ENCODE measurements around the gene SLC29A3.

The SLC29A3 gene

GRCh38 chr10:71370031-71370430, 51.0 kb downstream of the SLC29A3 start:
- no peak for DNase-seq (ENCODE audit: low spot score)

DNA sequence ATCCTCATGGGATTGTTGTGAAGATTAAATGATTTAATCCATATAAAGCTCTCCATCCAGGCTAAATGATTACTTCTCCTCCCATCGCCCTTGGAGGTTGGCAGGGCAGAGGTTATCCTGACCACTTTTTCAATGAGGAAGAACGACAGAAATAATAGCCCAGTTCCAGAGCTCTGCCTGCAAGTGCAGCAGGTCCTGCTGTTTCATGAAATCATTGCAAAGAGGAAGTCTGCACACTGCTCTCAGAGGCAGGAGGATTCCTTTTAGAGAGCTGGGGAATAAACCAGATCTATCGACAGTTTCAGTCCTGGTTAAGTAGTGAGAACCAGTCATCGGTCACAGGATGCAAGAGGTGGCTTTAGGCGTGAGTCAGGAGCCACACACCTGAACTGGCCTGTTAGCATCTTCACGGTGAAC, 52.7 kb downstream of the SLC29A3 start:
- DNase-seq (ENCODE audit: low spot score): no peak

GRCh38 chr10:71372882-71373495, 53.9 kb downstream of the SLC29A3 start:
- DNase-seq (ENCODE audit: low spot score): no peak

GRCh38 chr10:71374481-71375233, 55.6 kb downstream of the SLC29A3 start:
- DNase-seq (ENCODE audit: low spot score): no peak

- DNase-seq (ENCODE audit: low spot score): no peak
Measured at GRCh38 chr10:71375952-71376351, 56.9 kb downstream of the SLC29A3 start.

- no peak for DNase-seq (ENCODE audit: low spot score)
Measured at GRCh38 chr10:71378336-71379117, 59.5 kb downstream of the SLC29A3 start.

- no peak for DNase-seq (ENCODE audit: low spot score)
Measured at GRCh38 chr10:71379118-71379766, 60.2 kb downstream of the SLC29A3 start.

GRCh38 chr10:71380841-71381240, 61.8 kb downstream of the SLC29A3 start:
- no peak for DNase-seq (ENCODE audit: low spot score)

GRCh38 chr10:71381611-71382010, 62.6 kb downstream of the SLC29A3 start:
- DNase-seq (ENCODE audit: low spot score): no peak

DNA sequence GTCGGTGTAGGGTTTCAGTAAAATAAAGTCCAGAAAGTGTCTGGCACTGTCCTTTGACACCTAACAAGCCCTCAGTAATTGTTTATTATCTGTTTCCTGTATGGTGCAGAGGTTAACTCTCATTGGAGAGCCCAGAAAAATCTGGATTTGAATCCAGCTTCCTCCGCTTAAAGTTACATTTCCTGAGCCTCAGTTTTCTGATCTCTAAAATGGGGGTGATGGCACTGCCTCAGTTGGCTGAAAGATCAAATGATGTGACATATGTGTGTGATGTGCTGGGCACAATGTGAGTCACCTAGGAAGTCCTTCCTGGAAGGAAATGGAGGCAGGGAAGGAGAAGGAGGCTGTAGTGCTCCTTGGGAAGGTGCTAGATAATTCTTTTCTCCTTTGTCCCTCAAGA, 63.0 kb downstream of the SLC29A3 start:
- DNase-seq (ENCODE audit: low spot score): no peak

- DNase-seq (ENCODE audit: low spot score): no peak
Measured at GRCh38 chr10:71382757-71383156, 63.7 kb downstream of the SLC29A3 start.

DNA sequence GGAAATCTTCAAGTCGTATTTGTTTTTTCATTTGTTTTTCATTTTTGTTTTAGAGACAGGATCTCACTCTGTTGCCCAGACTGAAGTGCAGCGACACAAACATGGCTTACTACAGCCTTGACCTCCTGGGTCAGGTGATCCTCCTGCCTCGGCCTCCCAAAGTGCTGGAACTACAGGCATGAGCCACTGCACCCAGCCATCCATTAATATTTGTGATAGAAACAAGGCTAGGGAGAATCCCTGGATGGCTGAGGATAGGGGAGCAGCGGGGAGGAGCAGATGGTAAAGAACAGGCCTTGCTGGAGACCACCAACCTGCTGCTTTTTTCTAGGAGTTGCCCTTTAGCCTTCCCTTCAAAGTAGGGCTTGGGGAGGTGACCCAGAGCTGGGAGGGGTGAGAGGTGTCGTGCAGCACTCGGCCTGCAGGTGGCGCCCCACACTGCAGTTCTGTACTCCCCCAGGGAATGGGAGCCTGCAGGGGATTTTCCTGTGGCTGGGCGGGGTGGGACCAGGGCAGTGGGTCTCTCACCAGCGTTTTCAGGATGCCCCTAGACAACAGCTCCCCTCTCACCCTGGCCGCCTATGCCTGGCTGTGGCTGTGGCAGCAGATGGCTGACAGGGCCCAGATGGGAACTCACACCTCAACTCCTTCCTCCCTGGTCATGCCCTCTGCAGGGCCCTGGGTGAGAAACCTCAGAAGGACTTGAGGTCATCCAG, 65.1 kb downstream of the SLC29A3 start:
- DNase-seq (ENCODE audit: low spot score): peak; percentile 86

- no peak for DNase-seq (ENCODE audit: low spot score)
Measured at GRCh38 chr10:71388171-71388570, 69.1 kb downstream of the SLC29A3 start.

GRCh38 chr10:71388583-71389310, 69.7 kb downstream of the SLC29A3 start:
- no peak for DNase-seq (ENCODE audit: low spot score)

GRCh38 chr10:71389768-71390460, 70.9 kb downstream of the SLC29A3 start:
- no peak for DNase-seq (ENCODE audit: low spot score)

DNA sequence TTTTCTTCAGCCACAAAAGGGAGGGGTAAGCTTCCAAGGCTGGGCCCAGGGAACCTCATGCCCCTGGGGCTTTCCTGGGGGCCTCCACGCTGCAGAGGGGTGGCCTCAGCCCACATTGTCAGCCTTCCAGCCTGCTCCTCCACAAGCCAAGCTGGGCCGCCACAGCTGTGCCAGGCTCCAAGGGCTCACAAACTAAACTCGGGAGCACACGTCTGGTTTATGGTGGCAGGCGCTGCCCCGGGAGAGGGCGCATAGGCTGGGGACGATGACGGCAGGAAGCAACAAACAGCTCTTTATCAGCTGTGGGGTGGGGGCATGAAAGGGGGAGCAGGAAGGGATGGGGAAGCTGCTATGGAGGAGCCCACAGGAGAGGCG, 71.4 kb downstream of the SLC29A3 start:
- no peak for DNase-seq (ENCODE audit: low spot score)

DNA sequence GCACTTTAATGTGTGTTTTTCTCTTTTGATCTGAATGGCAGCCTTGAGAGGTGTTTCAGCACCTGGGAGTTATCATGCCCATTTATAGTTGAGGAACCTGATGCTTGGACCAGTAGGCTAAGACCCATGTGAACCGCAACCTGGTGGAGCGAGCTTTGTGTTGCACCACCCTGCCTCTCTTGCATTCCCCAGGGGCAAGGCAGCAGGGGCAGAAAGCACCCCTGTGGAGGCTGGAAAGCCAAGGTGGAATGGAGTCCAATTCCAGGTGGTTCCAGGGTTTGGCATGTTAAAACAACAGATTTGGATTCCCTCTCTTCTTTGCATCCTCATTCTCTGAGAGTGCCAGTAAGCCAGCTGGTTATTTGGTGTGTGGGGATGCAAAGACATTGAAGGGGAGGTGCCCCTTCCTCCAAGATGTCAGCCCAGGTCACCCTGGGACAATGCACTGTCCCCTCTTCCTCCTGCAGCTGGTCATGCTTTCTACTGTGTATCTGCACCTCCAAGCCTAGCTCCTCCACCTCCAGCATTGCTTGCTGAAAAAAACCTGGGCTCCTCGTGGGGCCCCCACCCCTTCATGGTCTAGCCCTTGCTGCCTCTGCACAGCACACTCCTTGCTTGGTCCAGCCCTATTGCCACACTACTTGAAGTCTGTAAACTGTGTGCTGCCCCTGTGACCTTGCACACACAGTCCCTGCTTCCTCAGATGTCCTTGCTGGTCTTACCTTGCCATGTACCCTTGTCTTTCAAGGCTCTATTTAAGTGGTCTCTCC, 72.0 kb downstream of the SLC29A3 start:
- no peak for DNase-seq (ENCODE audit: low spot score)

DNA sequence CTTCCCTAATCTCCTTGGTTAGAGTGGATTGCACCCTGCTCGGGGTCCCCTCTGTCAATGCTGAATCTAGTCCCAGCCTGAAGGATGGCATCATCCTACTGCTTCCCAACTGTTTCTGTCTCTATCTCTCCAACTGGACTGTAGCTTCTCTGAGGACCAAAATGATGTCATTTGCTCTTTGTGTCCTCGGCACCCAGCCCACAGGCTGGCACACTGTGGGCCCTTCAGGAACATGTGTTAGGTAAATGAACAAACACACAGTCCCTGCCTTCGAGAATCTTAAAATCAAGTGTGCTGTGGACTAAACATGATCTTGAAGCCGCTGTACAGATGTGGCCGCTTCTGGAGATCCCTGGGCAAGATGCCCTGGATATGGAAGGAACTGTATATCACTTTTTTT, 72.6 kb downstream of the SLC29A3 start:
- DNase-seq (ENCODE audit: low spot score): no peak

DNA sequence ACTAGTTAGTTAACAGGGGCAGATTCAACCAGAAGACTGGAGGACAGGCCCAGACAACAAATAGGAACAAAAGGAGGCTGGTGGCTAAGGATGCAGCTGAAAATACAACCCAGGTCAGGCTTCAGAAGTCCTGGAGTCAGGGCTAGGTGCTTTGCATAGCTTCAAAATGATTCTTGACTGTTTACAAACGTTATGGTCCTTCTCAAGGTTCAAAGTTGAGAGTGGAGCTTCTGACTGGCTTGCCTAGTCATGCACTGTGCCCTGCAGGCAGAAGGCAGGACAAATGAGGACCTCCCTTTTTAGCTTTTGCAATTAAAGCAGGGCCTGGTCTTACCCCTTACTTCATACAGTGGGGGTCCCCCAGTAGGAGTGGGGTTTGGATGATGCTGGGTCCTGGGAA, 73.2 kb downstream of the SLC29A3 start:
- DNase-seq (ENCODE audit: low spot score): no peak
